GM06990 (cell line): ENCODE data around the gene SLC6A12.

ENCODE experiments used
- DNase-seq: peaks from one replicate; pipeline ENCODE4 v3.0.0-alpha.2; 2011; ENCODE audit not compliant: insufficient read length; ENCODE audit errors: extremely low read depth
- H3K27me3 ChIP-seq: replicated peaks from 2 replicates; pipeline ENCODE4 v1.6.0; 2011; ENCODE audit warnings: low read length; ENCODE audit not compliant: control insufficient read depth, insufficient read depth
- H3K36me3 ChIP-seq: 2 replicates; pipeline ENCODE4 v1.5.1; 2011; ENCODE audit warnings: low read length; ENCODE audit not compliant: control insufficient read depth, insufficient read depth
- H3K4me3 ChIP-seq: replicated peaks from 2 replicates; pipeline ENCODE4 v1.5.1; 2011; ENCODE audit warnings: low read depth, mild to moderate bottlenecking, control low read depth, low read length
- TF ChIP-seq, protein P1 (sequence below): IDR thresholded peaks from 2 replicates; pipeline ENCODE4 v1.5.1; 2011; ENCODE audit warnings: low read length, control low read depth, mild to moderate bottlenecking, inconsistent platforms; ENCODE audit not compliant: insufficient read depth, poor library complexity, severe bottlenecking

SLC6A12 gene

DNA sequence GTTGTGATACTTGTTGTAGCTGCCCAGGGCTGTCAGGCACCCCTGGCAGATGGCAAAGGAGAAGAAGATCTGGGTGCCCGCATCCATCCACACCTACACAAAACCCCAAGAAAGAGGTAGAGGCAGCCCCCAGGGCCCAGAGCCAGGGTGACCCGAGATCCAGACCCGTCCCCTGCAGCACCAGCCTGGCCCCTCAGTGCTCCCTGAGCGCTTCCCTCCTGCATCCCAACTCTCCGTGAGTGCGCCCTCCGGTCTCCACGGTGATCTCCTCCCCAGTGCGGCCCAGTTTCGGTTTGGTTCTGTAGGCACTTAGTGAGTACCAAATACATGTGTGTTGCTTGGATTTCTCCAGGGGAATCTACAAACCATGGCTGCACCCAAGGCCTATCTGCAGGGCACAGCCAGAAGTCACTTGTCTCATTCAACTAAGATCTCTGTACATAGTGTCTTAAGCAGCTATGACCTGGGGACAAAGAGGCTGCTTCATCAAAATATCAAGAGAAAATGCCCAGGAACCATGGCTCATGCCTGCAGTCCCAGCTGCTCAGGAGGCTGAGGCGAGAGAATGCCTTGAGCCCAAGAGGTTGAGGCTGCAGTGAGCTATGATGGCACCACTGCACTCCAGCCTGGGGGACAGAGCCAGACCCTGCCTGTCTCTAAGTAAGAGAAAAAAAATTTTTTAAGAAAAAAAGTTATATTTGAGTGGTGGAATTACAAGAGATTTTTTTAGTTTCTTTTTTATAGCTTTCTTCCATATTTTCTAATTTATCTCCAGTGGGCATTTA, 15.9 kb downstream of the SLC6A12 start:
- no peak for DNase-seq
- H3K27me3 ChIP-seq, result peaks cover 3% of the 10 kb centered on the region
- TF ChIP-seq, protein P1, sequence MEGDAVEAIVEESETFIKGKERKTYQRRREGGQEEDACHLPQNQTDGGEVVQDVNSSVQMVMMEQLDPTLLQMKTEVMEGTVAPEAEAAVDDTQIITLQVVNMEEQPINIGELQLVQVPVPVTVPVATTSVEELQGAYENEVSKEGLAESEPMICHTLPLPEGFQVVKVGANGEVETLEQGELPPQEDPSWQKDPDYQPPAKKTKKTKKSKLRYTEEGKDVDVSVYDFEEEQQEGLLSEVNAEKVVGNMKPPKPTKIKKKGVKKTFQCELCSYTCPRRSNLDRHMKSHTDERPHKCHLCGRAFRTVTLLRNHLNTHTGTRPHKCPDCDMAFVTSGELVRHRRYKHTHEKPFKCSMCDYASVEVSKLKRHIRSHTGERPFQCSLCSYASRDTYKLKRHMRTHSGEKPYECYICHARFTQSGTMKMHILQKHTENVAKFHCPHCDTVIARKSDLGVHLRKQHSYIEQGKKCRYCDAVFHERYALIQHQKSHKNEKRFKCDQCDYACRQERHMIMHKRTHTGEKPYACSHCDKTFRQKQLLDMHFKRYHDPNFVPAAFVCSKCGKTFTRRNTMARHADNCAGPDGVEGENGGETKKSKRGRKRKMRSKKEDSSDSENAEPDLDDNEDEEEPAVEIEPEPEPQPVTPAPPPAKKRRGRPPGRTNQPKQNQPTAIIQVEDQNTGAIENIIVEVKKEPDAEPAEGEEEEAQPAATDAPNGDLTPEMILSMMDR, result no peak
- no peak overlapping the region for H3K4me3 ChIP-seq
- H3K36me3 ChIP-seq, result no peaks in the 10 kb centered on the region

DNA sequence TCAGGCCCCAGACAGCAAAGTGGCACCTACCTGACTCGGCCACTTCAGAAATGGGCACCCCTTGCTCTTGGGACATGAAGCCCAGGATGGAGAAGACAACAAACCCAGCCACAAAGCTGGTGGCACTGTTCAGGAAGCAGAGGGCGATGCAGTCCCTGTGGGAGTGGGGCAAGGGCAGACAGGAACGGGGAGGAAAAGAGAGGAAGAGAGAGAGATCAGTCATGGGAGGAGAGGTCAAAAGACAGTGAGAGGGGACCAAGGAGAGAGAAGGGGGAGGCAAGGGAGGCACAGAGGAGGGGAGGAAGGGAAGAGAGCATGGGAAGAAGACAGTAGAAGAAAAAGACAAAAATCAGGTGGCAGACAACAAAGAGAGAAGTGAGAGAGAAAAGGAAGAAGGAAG, 16.6 kb downstream of the SLC6A12 start:
- no peaks in the 10 kb centered on the region for H3K36me3 ChIP-seq
- TF ChIP-seq, protein P1, result no peak
- no peak for DNase-seq

DNA sequence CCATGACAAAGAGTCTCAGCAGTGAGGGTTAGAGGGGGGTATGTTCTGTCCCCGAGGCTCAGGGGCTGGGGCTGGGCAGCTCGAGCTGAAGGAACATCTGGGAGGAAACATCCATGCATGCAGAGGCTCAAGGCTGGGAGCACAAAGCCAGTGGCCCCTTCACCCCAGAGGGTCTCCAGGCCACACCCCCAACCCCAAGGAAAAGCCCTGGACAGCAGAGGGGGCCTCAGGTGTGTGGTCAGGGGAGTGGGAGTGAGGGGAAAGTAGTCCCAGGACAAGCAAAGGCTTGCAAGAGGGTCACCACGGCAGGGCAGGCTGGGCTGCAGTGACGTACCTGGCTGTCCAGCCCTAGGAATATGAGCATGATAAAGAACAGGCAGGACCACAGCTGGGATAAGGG, 17.5 kb downstream of the SLC6A12 start:
- no peak for DNase-seq
- TF ChIP-seq, protein P1, result no peak
- H3K36me3 ChIP-seq, result no peaks in the 10 kb centered on the region
- no peak overlapping the region for H3K4me3 ChIP-seq
- peaks cover 3% of the 10 kb centered on the region for H3K27me3 ChIP-seq

More for the DNA sequence above, 16.6 kb downstream of the SLC6A12 start:
- no peak overlapping the region for H3K4me3 ChIP-seq
- peaks cover 3% of the 10 kb centered on the region for H3K27me3 ChIP-seq

DNA sequence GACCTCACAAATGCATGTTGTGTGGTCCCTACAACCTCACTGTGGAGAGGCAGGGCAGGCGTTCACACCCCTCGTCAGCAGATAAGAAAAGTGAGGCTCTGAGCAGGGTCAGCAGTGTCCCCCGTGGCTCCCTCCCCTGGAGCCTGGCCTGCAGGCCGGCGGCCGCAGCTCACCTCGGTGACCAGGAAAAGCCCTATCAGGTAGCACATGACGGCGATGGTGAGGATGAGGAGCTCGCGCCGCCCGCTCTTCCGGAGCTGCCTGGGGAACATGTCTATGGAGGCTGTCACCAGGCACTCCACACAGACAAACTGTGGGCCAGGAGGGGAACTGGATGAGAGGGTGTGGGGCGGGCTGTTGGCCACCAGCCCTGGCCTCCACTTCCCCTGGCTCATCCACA, 18.0 kb downstream of the SLC6A12 start:
- TF ChIP-seq, protein P1, result no peak
- DNase-seq, result no peak
- H3K27me3 ChIP-seq, result no peaks in the 10 kb centered on the region; the same call in none of the 2 replicates

DNA sequence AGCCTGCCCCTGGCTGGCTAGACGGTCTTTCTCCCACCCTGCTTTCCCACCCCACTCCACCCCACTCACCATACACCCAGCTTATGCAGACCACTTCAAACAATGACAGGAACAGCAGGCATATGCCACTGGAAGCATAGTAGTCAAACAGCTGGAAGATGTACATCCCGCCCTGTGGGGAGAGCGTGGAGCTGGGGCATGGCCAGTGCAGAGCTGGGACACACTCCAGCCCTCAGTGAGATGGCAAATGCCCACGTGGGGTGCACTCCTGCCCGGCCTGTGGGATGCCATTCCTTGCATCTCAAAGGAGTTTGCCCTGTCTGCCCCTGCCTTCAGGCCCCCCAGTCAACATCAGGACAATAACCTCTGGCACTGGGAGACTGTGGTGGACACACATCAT, 18.8 kb downstream of the SLC6A12 start:
- H3K36me3 ChIP-seq, result no peaks in the 10 kb centered on the region
- TF ChIP-seq, protein P1, result no peak
- H3K27me3 ChIP-seq, result no peaks in the 10 kb centered on the region; the same call in none of the 2 replicates
- H3K4me3 ChIP-seq, result no peak overlapping the region
- no peak for DNase-seq

More for the DNA sequence above, 18.0 kb downstream of the SLC6A12 start:
- H3K36me3 ChIP-seq, result no peaks in the 10 kb centered on the region
- no peak overlapping the region for H3K4me3 ChIP-seq

DNA sequence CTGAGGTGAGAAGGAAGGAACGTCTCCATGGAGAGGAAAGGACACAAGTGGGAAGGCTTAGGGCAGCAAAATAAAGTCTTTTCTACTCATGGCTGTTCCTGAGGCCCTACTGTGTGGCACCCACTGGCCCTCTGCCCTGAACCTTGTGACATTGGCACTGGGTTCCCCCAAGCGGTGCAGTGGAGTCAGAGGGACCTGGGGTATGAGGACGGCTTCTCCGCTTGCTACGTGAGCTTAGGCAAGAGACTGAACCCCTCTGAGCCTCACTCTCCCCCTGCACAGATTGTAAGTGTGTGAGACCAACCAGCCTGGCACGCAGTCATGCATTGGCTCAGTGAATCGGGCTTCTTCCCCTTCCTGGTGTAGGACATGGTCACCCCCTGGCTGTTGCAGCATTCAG, 19.7 kb downstream of the SLC6A12 start:
- TF ChIP-seq, protein P1, result no peak
- H3K27me3 ChIP-seq, result no peaks in the 10 kb centered on the region; the same call in none of the 2 replicates
- no peak for DNase-seq

More for the DNA sequence above, 19.7 kb downstream of the SLC6A12 start:
- Histone ChIP-seq H3K4me3 (no peak overlapping the region), H3K36me3 (no peaks in the 10 kb centered on the region)
